K562 (cell line): ENCODE data around the gene ACTL10. TPM values are rescaled to one million over a fixed set of nuclear protein-coding genes. Genes with fewer than 3 reads are reported as not detected.

Experiments
- ATAC-seq: fragments of 200-7000 bp; cut with Tn5 transposase; 3 replicates; pipeline ENCODE4 v1.9.1; 2020; ENCODE audit warnings: moderate library complexity
- BruUV-seq: library from RNA; stranded (reverse); fragments of 400-500 nt; replicated peaks from 2 replicates; lab custom pipeline; 2021; lab: Mats Ljungman, UMichigan
- CTCF ChIA-PET: fragments of 300-600 bp; formaldehyde crosslinking; extraction: SDS; loops from one replicate; lab custom pipeline; 2021; ENCODE audit warnings: low intra/inter-chr PET ratio; lab: Yijun Ruan, JAX
- POLR2A ChIA-PET: fragments of 300-600, 350-650 bp; sonication (Branson Sonifier 250); formaldehyde crosslinking; extraction: SDS; loops from one replicate; lab custom pipeline; 2021; ENCODE audit warnings: antibody characterized with exemption, inconsistent platforms; lab: Yijun Ruan, JAX
- DNase-seq, 4 experiments: peaks; one replicate each; pipeline versions ENCODE4 v3.0.0 to v3.0.0-alpha.2; 2011 to 2018; ENCODE audit warnings: low spot score in 3 of 4, mixed read lengths in 3 of 4; ENCODE audit errors: extremely low read depth in 1 of 4
- FAIRE-seq: peaks from 2 replicates; lab custom pipeline; 2011; peaks lifted over from hg19 to GRCh38; lab: Jason Lieb, UNC
- H2AFZ ChIP-seq: 2 replicates; pipeline ENCODE4 v1.6.0; 2011; ENCODE audit warnings: low read depth, low read length, control low read depth, inconsistent platforms
- H3K27ac ChIP-seq: fragments of 200-600 bp; 3 replicates; pipeline ENCODE4 v1.8.0; 2011; ENCODE audit warnings: low read depth, mild to moderate bottlenecking, control low read depth, inconsistent platforms, low read length, moderate library complexity, mixed read lengths; ENCODE audit errors: extremely low read depth
- H3K27me3 ChIP-seq, 2 experiments: fragments of 300-600 bp in 1 of 2; 2 replicates in 1 of 2; 3 replicates in 1 of 2; pipeline versions ENCODE4 v1.6.0 to v1.8.0; 2011; ENCODE audit warnings: inconsistent platforms in 2 of 2, low read length in 2 of 2, mild to moderate bottlenecking in 1 of 2, mixed read lengths in 1 of 2, moderate library complexity in 1 of 2; ENCODE audit not compliant: control insufficient read depth in 2 of 2, insufficient read depth in 2 of 2
- H3K36me3 ChIP-seq: fragments of 300-600 bp; 3 replicates; pipeline ENCODE4 v1.8.0; 2011; ENCODE audit warnings: mild to moderate bottlenecking, low read length, inconsistent platforms; ENCODE audit not compliant: control insufficient read depth, insufficient read depth
- H3K4me1 ChIP-seq, 2 experiments: fragments of 200-600 bp in 1 of 2; replicated peaks in 1 of 2; 2 replicates in 1 of 2; 3 replicates in 1 of 2; pipeline versions ENCODE4 v1.5.1 to v1.8.0; 2011; ENCODE audit warnings: inconsistent platforms in 2 of 2, low read length in 2 of 2, mild to moderate bottlenecking in 1 of 2, mixed read lengths in 1 of 2, moderate library complexity in 1 of 2; ENCODE audit not compliant: control insufficient read depth in 2 of 2, insufficient read depth in 2 of 2
- H3K4me2 ChIP-seq: 2 replicates; pipeline ENCODE4 v1.6.1; 2011; ENCODE audit warnings: low read length, control low read depth, inconsistent platforms, mixed read lengths; ENCODE audit not compliant: insufficient read depth
- H3K4me3 ChIP-seq: fragments of 200-600 bp; sonication (generic), shearing (Covaris generic); 2 replicates; pipeline ENCODE4 v1.5.1; 2016; ENCODE audit warnings: control low read depth, inconsistent platforms
- H3K79me2 ChIP-seq: fragments of 200-600 bp; 3 replicates; pipeline ENCODE4 v1.8.0; 2011; ENCODE audit warnings: low read length, inconsistent platforms; ENCODE audit not compliant: control insufficient read depth, insufficient read depth
- H3K9ac ChIP-seq, 2 experiments: 2 replicates each; pipeline versions ENCODE4 v1.6.0 to v1.6.1; 2011; ENCODE audit warnings: low read depth in 2 of 2, low read length in 2 of 2, control low read depth in 1 of 2, inconsistent platforms in 1 of 2, mild to moderate bottlenecking in 1 of 2, mixed read lengths in 1 of 2; ENCODE audit not compliant: insufficient read depth in 1 of 2
- H3K9me1 ChIP-seq: one replicate; pipeline ENCODE4 v1.6.0; 2011; ENCODE audit warnings: inconsistent platforms, mild to moderate bottlenecking, low read length, moderate library complexity; ENCODE audit not compliant: control insufficient read depth, insufficient read depth
- H3K9me3 ChIP-seq: replicated peaks from 2 replicates; pipeline ENCODE4 v1.5.1; 2011; ENCODE audit warnings: low read depth, low read length, inconsistent platforms; ENCODE audit not compliant: control insufficient read depth, insufficient read depth
- H4K20me1 ChIP-seq: replicated peaks from 2 replicates; pipeline ENCODE4 v1.6.1; 2011; ENCODE audit warnings: low read length, inconsistent platforms, mixed read lengths; ENCODE audit not compliant: control insufficient read depth, insufficient read depth
- MED1 ChIP-seq: sonication (generic); formaldehyde crosslinking; IDR thresholded peaks from 2 replicates; pipeline ENCODE4 v1.8.1; 2023; ENCODE audit warnings: missing genetic modification reagents, borderline replicate concordance
- POLR2G ChIP-seq: fragments of 200-400 bp; formaldehyde crosslinking; IDR thresholded peaks from 2 replicates; pipeline ENCODE4 v1.6.1; 2017; ENCODE audit warnings: low read depth, mild to moderate bottlenecking, antibody characterized with exemption, low read length, moderate library complexity
- RBFOX2 ChIP-seq: fragments of 200-400 bp; formaldehyde crosslinking; IDR thresholded peaks from 2 replicates; pipeline ENCODE4 v1.6.1; 2017; ENCODE audit warnings: low read depth, mild to moderate bottlenecking, low read length, moderate library complexity
- WGBS: fragments of 100-300 bp; shearing (Covaris generic); methylation state at CpG from one replicate; pipeline ENCODE4 v1.1.6; 2016; ENCODE audit warnings: low coverage, mixed read lengths; ENCODE audit not compliant: insufficient coverage; ENCODE audit errors: missing lambda C conversion rate; 5-methylcytosine and 5-hydroxymethylcytosine counted together
- in situ Hi-C: fragments of 300-500 bp; cut with MboI; formaldehyde crosslinking; loops from 4 replicates; pipeline ENCODE4 v1.15.0; 2018; ENCODE audit warnings: inconsistent platforms, mixed read lengths
- intact Hi-C: fragments of 100-400 bp; cut with micrococcal nuclease; formaldehyde crosslinking; loops from 2 replicates; pipeline ENCODE4 v1.14.2; 2022
- polyA plus RNA-seq, 8 experiments: library from polyadenylated mRNA; depleted of rRNA in 4 of 8; stranded (reverse) in 5 of 8; unstranded in 3 of 8; fragments of >200 nt; fragmentation: Nextera tagmentation in 2 of 8; fragmentation: Illumina TruSeq in 1 of 8; extraction: Ambion mirVana in 2 of 8; extraction: Trizol in 1 of 8; gene quantifications; 2 replicates each; pipeline versions ENCODE4 v1.2.1 to v1.2.3, GENCODE V29; 2011 to 2014; ENCODE audit warnings: inconsistent platforms in 1 of 8, missing spikeins in 1 of 8
- total RNA-seq, 7 experiments: library from RNA; depleted of rRNA in 6 of 7; stranded (reverse); fragments of >200 nt in 6 of 7; fragmentation: Illumina TruSeq in 2 of 7; extraction: Trizol in 2 of 7; gene quantifications; 2 replicates each; pipeline versions ENCODE4 v1.2.1 to v1.2.3, GENCODE V29; 2011 to 2021; ENCODE audit warnings: low replicate concordance in 1 of 7

The ACTL10 gene
- total and polyA plus RNA-seq, 9 of the 15 experiments (the other 6 are each of a cell fraction or from before 2014, with no cell fraction given) = 0.07 to 0.14 TPM; not detected in 7

DNA sequence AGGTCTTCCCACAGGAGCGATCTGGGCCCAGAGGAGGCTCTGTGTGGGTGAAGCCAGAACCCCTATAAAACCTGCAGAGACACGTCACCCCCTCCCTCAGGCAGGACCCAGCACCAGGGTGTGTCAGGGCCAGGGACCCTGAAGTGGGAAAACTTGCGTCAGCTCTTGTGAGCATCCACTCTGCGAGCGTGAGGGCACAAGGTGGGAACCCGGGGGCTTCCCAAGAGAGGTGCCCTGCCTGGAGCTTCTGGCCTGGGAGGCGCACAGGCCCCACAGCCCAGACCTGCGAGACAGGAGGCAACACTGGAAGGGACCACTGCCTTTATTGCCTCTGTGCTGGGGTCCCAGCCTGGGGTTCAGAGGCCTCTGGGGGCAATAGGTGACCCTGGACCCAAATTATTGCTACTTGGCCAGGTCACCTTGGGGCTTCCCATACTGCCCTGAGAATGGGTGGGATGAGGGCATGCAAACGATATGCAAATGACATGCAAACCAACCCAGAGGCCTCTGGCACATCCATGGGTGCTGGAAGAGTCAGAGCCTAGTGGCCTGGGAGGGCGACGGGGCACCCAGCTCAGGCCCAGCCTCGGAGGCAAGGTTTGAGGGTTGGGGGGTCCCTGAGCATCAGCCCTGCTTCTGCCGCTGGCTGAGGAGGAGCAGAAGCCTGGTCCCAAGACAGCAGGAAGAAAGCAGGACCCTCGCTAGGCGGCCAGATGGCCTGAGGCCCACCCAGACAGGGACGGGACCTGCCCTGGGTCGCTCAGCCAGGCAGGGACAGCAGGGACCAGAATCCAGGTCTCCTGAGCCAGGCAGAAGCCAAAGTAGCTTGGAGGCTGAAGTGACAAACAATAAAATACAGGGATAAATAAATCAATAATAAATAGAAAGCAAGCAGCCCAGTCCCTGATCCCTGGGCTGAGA is 9.7 kb upstream of the ACTL10 start:
- BruUV-seq = TSS peak; percentile 18
- no peak overlapping the region for H3K4me3 ChIP-seq
- no peak for DNase-seq
- peaks cover 25% of the 10 kb centered on the region; the same call in 1 of the 2 replicates for H4K20me1 ChIP-seq
- H3K9me1 ChIP-seq = no peaks in the 10 kb centered on the region
- H3K27me3 ChIP-seq = no peaks in the 10 kb centered on the region
- H3K27ac ChIP-seq = no peak overlapping the region
- peak overlapping the region in 1 of 2 experiments; percentile 60; a peak in 1 of 4 replicates for H3K9ac ChIP-seq
- CTCF ChIA-PET = no interaction called here
- in situ Hi-C loops = loop anchor here (10.0 kb wide), 1 partner anchor 242 kb away; no protein-coding TSS in a partner anchor
- no peak for TF ChIP-seq MED1 (CRISPR knock-in tag)
- peak; percentile 39 for TF ChIP-seq RBFOX2
- TF ChIP-seq POLR2G = peak; percentile 39; the same call in 1 of the 2 replicates
- TF ChIP-seq, all 486 proteins: peak for 2
- ATAC-seq (no peak), FAIRE-seq (no peak)
- Histone ChIP-seq H2AFZ (no peak overlapping the region), H3K9me3 (no peaks in the 10 kb centered on the region), H3K79me2 (peaks cover 3% of the 10 kb centered on the region; the same call in 2 of the 3 replicates), H3K4me2 (no peak overlapping the region), H3K36me3 (peaks cover 54% of the 10 kb centered on the region; the same call in 2 of the 3 replicates), H3K4me1 (peaks cover under 1 to 36% of the 10 kb centered on the region in 2 experiments; a peak in 3 of 5 replicates)
- WGBS = 86% methylated on average over 17 of the region's 17 CpGs
- intact Hi-C loops = no loop called here
- POLR2A ChIA-PET = interaction anchor here (0.7 to 4.5 kb wide), 4 partner anchors 8 to 363 kb away, joined by 3 to 51 read pairs (median 4); partner anchors contain the start of gene ACTL10
